ENCODE results near the gene CRHBP. TPM values are rescaled to one million over a fixed set of nuclear protein-coding genes. Genes with fewer than 3 reads are reported as not detected.
"Not testable (repeated sequence)": the region's sequence is repeated elsewhere in the genome, so short reads cannot be mapped to it uniquely, and the experiment has no call there.

Gene CRHBP
- 13.6 and 27.8 TPM in 2 replicates for total RNA-seq (2014; rRNA removed; shearing (Covaris generic); ENCODE audit: low replicate concordance)

- Histone ChIP-seq H3K9me3 (ENCODE audit: low read length) (no peaks in the 10 kb centered on the region), H3K9me2 (replicated peaks; ENCODE audit: insufficient read depth, low read length) (no peaks in the 10 kb centered on the region)
- DNase-seq, result no peak
Measured at GRCh38 chr5:76952795-76953536, at the start of gene CRHBP. TSS of gene CRHBP (plus strand) at chr5:76953045. CDS start at chr5:76953135, 90 bp downstream.

GRCh38 chr5:76908166-76908565, 44.7 kb upstream of the CRHBP start:
- Histone ChIP-seq H3K9me2 (replicated peaks; ENCODE audit: insufficient read depth, low read length) (no peaks in the 10 kb centered on the region), H3K79me2 (ENCODE audit: low read length) (peaks cover 29% of the 10 kb centered on the region), H3K9me3 (ENCODE audit: low read length) (no peaks in the 10 kb centered on the region), H3K36me3 (ENCODE audit: insufficient read depth, low read length) (peaks cover 4% of the 10 kb centered on the region; the same call in 1 of the 2 replicates), H3K27me3 (ENCODE audit: low read length) (no peaks in the 10 kb centered on the region), H2AFZ (ENCODE audit: low read length) (no peak overlapping the region), H3K9ac (ENCODE audit: low read length) (no peak overlapping the region), H4K20me1 (ENCODE audit: insufficient read depth, low read depth, low read length) (no peaks in the 10 kb centered on the region), H3K4me1 (ENCODE audit: low read length) (no peaks in the 10 kb centered on the region), H3K4me2 (ENCODE audit: low read depth, low read length, poor library complexity, severe bottlenecking) (no peak overlapping the region), H3K4me3 (ENCODE audit: low read length) (no peak overlapping the region), H3K27ac (ENCODE audit: low read length) (no peak overlapping the region)
- DNase-seq, result no peak

More at GRCh38 chr5:76952795-76953536, at the start of gene CRHBP:
- no peak within 1 kb of the TSS for H3K9ac ChIP-seq (ENCODE audit: low read length)
- H3K79me2 ChIP-seq (ENCODE audit: low read length), result peaks cover 7% of the 10 kb centered on the region; the same call in 1 of the 2 replicates
- no peak within 1 kb of the TSS for H3K4me2 ChIP-seq (ENCODE audit: low read depth, low read length, poor library complexity, severe bottlenecking)
- H3K4me1 ChIP-seq (ENCODE audit: low read length), result no peaks in the 10 kb centered on the region
- no peaks in the 10 kb centered on the region for H3K27me3 ChIP-seq (ENCODE audit: low read length)
- H3K4me3 ChIP-seq (ENCODE audit: low read length), result no peak within 1 kb of the TSS
- no peaks in the 10 kb centered on the region for H4K20me1 ChIP-seq (ENCODE audit: insufficient read depth, low read depth, low read length)
- no peak within 1 kb of the TSS for H2AFZ ChIP-seq (ENCODE audit: low read length)
- H3K27ac ChIP-seq (ENCODE audit: low read length), result no peak within 1 kb of the TSS
- H3K36me3 ChIP-seq (ENCODE audit: insufficient read depth, low read length), result 0 out of 2 replicates have a peak, but pooled peaks cover 3% of the 10 kb centered on the region

- H3K9me3 ChIP-seq (ENCODE audit: low read length); H3K4me3 ChIP-seq (ENCODE audit: low read length); H3K4me2 ChIP-seq (ENCODE audit: low read depth, low read length, poor library complexity, severe bottlenecking); H3K9me2 ChIP-seq (replicated peaks; ENCODE audit: insufficient read depth, low read length); H2AFZ ChIP-seq (ENCODE audit: low read length); DNase-seq; H3K27me3 ChIP-seq (ENCODE audit: low read length); H3K27ac ChIP-seq (ENCODE audit: low read length); H3K4me1 ChIP-seq (ENCODE audit: low read length); H3K36me3 ChIP-seq (ENCODE audit: insufficient read depth, low read length); H3K9ac ChIP-seq (ENCODE audit: low read length); H4K20me1 ChIP-seq (ENCODE audit: insufficient read depth, low read depth, low read length): not testable (repeated sequence)
- peaks cover 21% of the 10 kb centered on the region for H3K79me2 ChIP-seq (ENCODE audit: low read length)
Measured at GRCh38 chr5:76910344-76910933, 42.4 kb upstream of the CRHBP start.

- H3K27ac ChIP-seq (ENCODE audit: low read length); H3K27me3 ChIP-seq (ENCODE audit: low read length); H4K20me1 ChIP-seq (ENCODE audit: insufficient read depth, low read depth, low read length); H3K4me1 ChIP-seq (ENCODE audit: low read length); H3K36me3 ChIP-seq (ENCODE audit: insufficient read depth, low read length); H3K4me3 ChIP-seq (ENCODE audit: low read length); H3K9me3 ChIP-seq (ENCODE audit: low read length); H3K4me2 ChIP-seq (ENCODE audit: low read depth, low read length, poor library complexity, severe bottlenecking); H3K9me2 ChIP-seq (replicated peaks; ENCODE audit: insufficient read depth, low read length); H3K9ac ChIP-seq (ENCODE audit: low read length); H3K79me2 ChIP-seq (ENCODE audit: low read length); H2AFZ ChIP-seq (ENCODE audit: low read length); DNase-seq: not testable (repeated sequence)
Measured at GRCh38 chr5:76914671-76915070, 38.2 kb upstream of the CRHBP start.

GRCh38 chr5:76918539-76918938, 34.3 kb upstream of the CRHBP start:
- Histone ChIP-seq H4K20me1 (ENCODE audit: insufficient read depth, low read depth, low read length) (no peaks in the 10 kb centered on the region), H3K27ac (ENCODE audit: low read length) (no peak overlapping the region), H3K4me3 (ENCODE audit: low read length) (no peak overlapping the region), H3K4me1 (ENCODE audit: low read length) (no peaks in the 10 kb centered on the region), H3K9me2 (replicated peaks; ENCODE audit: insufficient read depth, low read length) (no peaks in the 10 kb centered on the region), H3K9ac (ENCODE audit: low read length) (no peak overlapping the region), H3K36me3 (ENCODE audit: insufficient read depth, low read length) (no peaks in the 10 kb centered on the region; the same call in none of the 2 replicates), H3K79me2 (ENCODE audit: low read length) (peaks cover 14% of the 10 kb centered on the region; the same call in 1 of the 2 replicates), H2AFZ (ENCODE audit: low read length) (no peak overlapping the region), H3K9me3 (ENCODE audit: low read length) (no peaks in the 10 kb centered on the region), H3K4me2 (ENCODE audit: low read depth, low read length, poor library complexity, severe bottlenecking) (no peak overlapping the region), H3K27me3 (ENCODE audit: low read length) (no peaks in the 10 kb centered on the region)
- DNase-seq, result no peak

- Histone ChIP-seq H3K36me3 (ENCODE audit: insufficient read depth, low read length) (no peaks in the 10 kb centered on the region; the same call in 1 of the 2 replicates), H3K4me2 (ENCODE audit: low read depth, low read length, poor library complexity, severe bottlenecking) (no peak overlapping the region)
- no peak for DNase-seq
Measured at GRCh38 chr5:76920491-76920890, 32.4 kb upstream of the CRHBP start.

GRCh38 chr5:76926329-76927105, 26.3 kb upstream of the CRHBP start:
- Histone ChIP-seq H3K79me2 (ENCODE audit: low read length) (no peaks in the 10 kb centered on the region), H3K27me3 (ENCODE audit: low read length) (no peaks in the 10 kb centered on the region), H3K9me2 (replicated peaks; ENCODE audit: insufficient read depth, low read length) (no peaks in the 10 kb centered on the region), H3K4me2 (ENCODE audit: low read depth, low read length, poor library complexity, severe bottlenecking) (no peak overlapping the region), H2AFZ (ENCODE audit: low read length) (no peak overlapping the region), H3K36me3 (ENCODE audit: insufficient read depth, low read length) (no peaks in the 10 kb centered on the region), H3K4me3 (ENCODE audit: low read length) (no peak overlapping the region), H3K27ac (ENCODE audit: low read length) (no peak overlapping the region), H3K9ac (ENCODE audit: low read length) (no peak overlapping the region), H3K4me1 (ENCODE audit: low read length) (no peaks in the 10 kb centered on the region), H4K20me1 (ENCODE audit: insufficient read depth, low read depth, low read length) (no peaks in the 10 kb centered on the region), H3K9me3 (ENCODE audit: low read length) (no peaks in the 10 kb centered on the region)
- DNase-seq, result no peak

More at GRCh38 chr5:76920491-76920890, 32.4 kb upstream of the CRHBP start:
- H3K9me2 ChIP-seq (replicated peaks; ENCODE audit: insufficient read depth, low read length), result no peaks in the 10 kb centered on the region
- no peak overlapping the region for H3K9ac ChIP-seq (ENCODE audit: low read length)
- no peak overlapping the region for H3K27ac ChIP-seq (ENCODE audit: low read length)
- H3K79me2 ChIP-seq (ENCODE audit: low read length), result peaks cover 14% of the 10 kb centered on the region; the same call in 1 of the 2 replicates
- no peaks in the 10 kb centered on the region for H3K4me1 ChIP-seq (ENCODE audit: low read length)
- no peak overlapping the region for H2AFZ ChIP-seq (ENCODE audit: low read length)
- H3K9me3 ChIP-seq (ENCODE audit: low read length), result no peaks in the 10 kb centered on the region
- no peaks in the 10 kb centered on the region for H4K20me1 ChIP-seq (ENCODE audit: insufficient read depth, low read depth, low read length)
- no peak overlapping the region for H3K4me3 ChIP-seq (ENCODE audit: low read length)
- H3K27me3 ChIP-seq (ENCODE audit: low read length), result no peaks in the 10 kb centered on the region

GRCh38 chr5:76927961-76928360, 24.9 kb upstream of the CRHBP start:
- no peak overlapping the region for H3K27ac ChIP-seq (ENCODE audit: low read length)
- no peaks in the 10 kb centered on the region for H3K79me2 ChIP-seq (ENCODE audit: low read length)
- H3K9ac ChIP-seq (ENCODE audit: low read length), result no peak overlapping the region
- no peak for DNase-seq
- H2AFZ ChIP-seq (ENCODE audit: low read length), result no peak overlapping the region
- H4K20me1 ChIP-seq (ENCODE audit: insufficient read depth, low read depth, low read length), result no peaks in the 10 kb centered on the region
- H3K4me3 ChIP-seq (ENCODE audit: low read length), result no peak overlapping the region
- H3K4me1 ChIP-seq (ENCODE audit: low read length), result no peaks in the 10 kb centered on the region
- no peaks in the 10 kb centered on the region for H3K9me3 ChIP-seq (ENCODE audit: low read length)
- no peaks in the 10 kb centered on the region for H3K9me2 ChIP-seq (replicated peaks; ENCODE audit: insufficient read depth, low read length)
- H3K27me3 ChIP-seq (ENCODE audit: low read length), result no peaks in the 10 kb centered on the region
- H3K36me3 ChIP-seq (ENCODE audit: insufficient read depth, low read length), result no peaks in the 10 kb centered on the region
- H3K4me2 ChIP-seq (ENCODE audit: low read depth, low read length, poor library complexity, severe bottlenecking), result no peak overlapping the region

All from Karpas-422 (cell line).